Neutrophil (primary cell): ENCODE results near the gene COL25A1.

Source experiments
- H3K27ac ChIP-seq: fragments of 200-600 bp; sonication (generic); 2 replicates; pipeline ENCODE4 v1.5.1; 2016; ENCODE audit warnings: mild to moderate bottlenecking, moderate library complexity
- H3K27me3 ChIP-seq: fragments of 200-600 bp; sonication (generic); 2 replicates; pipeline ENCODE4 v1.6.0; 2016; ENCODE audit warnings: mild to moderate bottlenecking
- H3K36me3 ChIP-seq: fragments of 200-600 bp; sonication (generic); 2 replicates; pipeline ENCODE4 v1.5.1; 2017
- H3K4me1 ChIP-seq, 2 experiments: fragments of 200-600 bp in 1 of 2; sonication (generic) in 1 of 2; 1 replicate in 1 of 2; 2 replicates in 1 of 2; pipeline versions ENCODE4 v1.5.1 to v1.6.1; 2013 to 2016; ENCODE audit warnings: low read depth in 1 of 2, low read length in 1 of 2, mild to moderate bottlenecking in 1 of 2, moderate library complexity in 1 of 2; ENCODE audit not compliant: control insufficient read depth in 1 of 2, insufficient read depth in 1 of 2
- H3K4me3 ChIP-seq, 2 experiments: fragments of 200-600 bp in 1 of 2; sonication (generic) in 1 of 2; 1 replicate in 1 of 2; 2 replicates in 1 of 2; pipeline ENCODE4 v1.5.1; 2013 to 2016; ENCODE audit warnings: low read depth in 1 of 2, low read length in 1 of 2, mild to moderate bottlenecking in 1 of 2, moderate library complexity in 1 of 2
- H3K9me3 ChIP-seq: fragments of 200-600 bp; sonication (generic); 2 replicates; pipeline ENCODE4 v1.5.1; 2016
- TF ChIP-seq, protein P1 (sequence below): fragments of 200-600 bp; sonication (generic); IDR thresholded peaks from 2 replicates; pipeline ENCODE4 v1.5.1; 2016; ENCODE audit warnings: antibody characterized with exemption

COL25A1 gene

GRCh38 chr4:109128589-109128988 is 173.9 kb downstream of the COL25A1 start:
- TF ChIP-seq, protein P1, sequence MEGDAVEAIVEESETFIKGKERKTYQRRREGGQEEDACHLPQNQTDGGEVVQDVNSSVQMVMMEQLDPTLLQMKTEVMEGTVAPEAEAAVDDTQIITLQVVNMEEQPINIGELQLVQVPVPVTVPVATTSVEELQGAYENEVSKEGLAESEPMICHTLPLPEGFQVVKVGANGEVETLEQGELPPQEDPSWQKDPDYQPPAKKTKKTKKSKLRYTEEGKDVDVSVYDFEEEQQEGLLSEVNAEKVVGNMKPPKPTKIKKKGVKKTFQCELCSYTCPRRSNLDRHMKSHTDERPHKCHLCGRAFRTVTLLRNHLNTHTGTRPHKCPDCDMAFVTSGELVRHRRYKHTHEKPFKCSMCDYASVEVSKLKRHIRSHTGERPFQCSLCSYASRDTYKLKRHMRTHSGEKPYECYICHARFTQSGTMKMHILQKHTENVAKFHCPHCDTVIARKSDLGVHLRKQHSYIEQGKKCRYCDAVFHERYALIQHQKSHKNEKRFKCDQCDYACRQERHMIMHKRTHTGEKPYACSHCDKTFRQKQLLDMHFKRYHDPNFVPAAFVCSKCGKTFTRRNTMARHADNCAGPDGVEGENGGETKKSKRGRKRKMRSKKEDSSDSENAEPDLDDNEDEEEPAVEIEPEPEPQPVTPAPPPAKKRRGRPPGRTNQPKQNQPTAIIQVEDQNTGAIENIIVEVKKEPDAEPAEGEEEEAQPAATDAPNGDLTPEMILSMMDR, result no peak
- H3K27ac ChIP-seq, result no peak overlapping the region
- no peaks in the 10 kb centered on the region for H3K9me3 ChIP-seq
- H3K4me1 ChIP-seq, result no peaks in the 10 kb centered on the region
- no peak overlapping the region for H3K4me3 ChIP-seq
- no peaks in the 10 kb centered on the region for H3K27me3 ChIP-seq
- no peaks in the 10 kb centered on the region for H3K36me3 ChIP-seq

- Histone ChIP-seq H3K27ac (no peak overlapping the region), H3K4me3 (no peak overlapping the region), H3K4me1 (no peaks in the 10 kb centered on the region), H3K9me3 (no peaks in the 10 kb centered on the region), H3K36me3 (no peaks in the 10 kb centered on the region), H3K27me3 (no peaks in the 10 kb centered on the region)
- TF ChIP-seq, protein P1, result no peak
Observed at GRCh38 chr4:109127866-109128265, 174.6 kb downstream of the COL25A1 start.

DNA sequence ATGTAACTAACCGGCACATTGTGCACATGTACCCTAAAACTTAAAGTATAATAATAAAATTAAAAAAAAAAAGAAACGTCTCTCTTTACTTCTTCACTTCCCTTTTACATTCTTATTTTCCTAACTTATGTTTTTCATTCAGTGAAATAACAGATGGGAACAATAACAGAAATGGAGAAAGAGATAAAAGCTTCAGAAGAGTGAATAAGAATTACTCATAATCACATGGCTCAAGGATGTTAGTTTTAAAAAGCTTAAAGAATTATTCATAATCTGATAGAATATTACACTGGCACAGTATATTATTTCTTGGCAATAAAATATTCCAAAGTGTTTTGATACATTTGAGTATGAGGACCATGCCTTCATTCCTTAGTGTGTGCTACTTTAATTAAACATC is 175.6 kb downstream of the COL25A1 start:
- H3K9me3 ChIP-seq, result no peaks in the 10 kb centered on the region
- no peaks in the 10 kb centered on the region for H3K27me3 ChIP-seq
- TF ChIP-seq, protein P1, result no peak
- H3K4me1 ChIP-seq, result no peaks in the 10 kb centered on the region
- no peak overlapping the region for H3K27ac ChIP-seq
- H3K36me3 ChIP-seq, result no peaks in the 10 kb centered on the region
- H3K4me3 ChIP-seq, result no peak overlapping the region

DNA sequence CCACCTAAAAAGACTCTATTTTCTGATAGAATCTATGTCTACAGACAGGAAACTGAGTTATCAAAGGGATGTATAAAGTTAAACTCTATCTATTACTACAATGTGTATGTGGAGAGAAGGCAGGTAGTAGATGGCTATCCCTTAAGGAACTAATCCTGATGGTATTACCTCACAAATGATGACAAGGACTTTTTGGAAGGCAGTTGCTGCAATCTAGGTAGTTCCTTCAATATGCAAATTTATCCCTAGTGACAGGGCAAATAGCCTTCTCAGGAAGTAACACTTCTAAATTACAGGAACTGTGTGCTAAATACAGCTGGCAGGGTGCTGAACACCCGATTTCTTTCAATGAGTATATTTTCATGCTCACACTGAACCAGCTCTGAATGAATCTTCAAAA is 177.4 kb downstream of the COL25A1 start:
- Histone ChIP-seq H3K27ac (no peak overlapping the region), H3K9me3 (no peaks in the 10 kb centered on the region), H3K4me3 (no peak overlapping the region), H3K36me3 (no peaks in the 10 kb centered on the region), H3K27me3 (no peaks in the 10 kb centered on the region), H3K4me1 (no peaks in the 10 kb centered on the region)
- TF ChIP-seq, protein P1, result no peak

- TF ChIP-seq, protein P1, result no peak
- H3K9me3 ChIP-seq, result no peaks in the 10 kb centered on the region
- H3K4me1 ChIP-seq, result no peaks in the 10 kb centered on the region
- no peak overlapping the region for H3K27ac ChIP-seq
- H3K4me3 ChIP-seq, result no peak overlapping the region
- H3K36me3 ChIP-seq, result no peaks in the 10 kb centered on the region
- H3K27me3 ChIP-seq, result no peaks in the 10 kb centered on the region
Observed at GRCh38 chr4:109123951-109124350, 178.5 kb downstream of the COL25A1 start.

DNA sequence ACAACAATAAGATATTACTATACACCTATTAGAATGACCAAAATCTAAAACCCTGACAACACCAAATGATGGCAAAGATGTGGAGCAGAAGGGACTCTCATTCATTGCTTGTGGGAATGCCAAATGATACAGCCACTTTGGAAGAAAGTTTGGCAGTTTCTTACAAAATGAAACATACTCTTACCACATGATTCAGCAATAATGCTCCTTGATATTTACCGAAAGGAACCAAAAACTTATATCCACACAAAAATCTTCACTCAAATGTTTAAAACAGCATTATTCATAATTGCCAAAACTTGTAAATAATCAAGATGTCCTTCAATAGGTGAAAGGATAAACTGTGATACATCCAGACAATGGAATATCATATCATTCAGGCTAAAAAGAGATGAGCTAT is 180.9 kb downstream of the COL25A1 start:
- Histone ChIP-seq H3K27ac (no peak overlapping the region), H3K4me3 (no peak overlapping the region), H3K27me3 (no peaks in the 10 kb centered on the region), H3K36me3 (no peaks in the 10 kb centered on the region), H3K4me1 (no peaks in the 10 kb centered on the region), H3K9me3 (no peaks in the 10 kb centered on the region)
- TF ChIP-seq, protein P1, result no peak
